Measurements from ENCODE around the gene KLLN. TPM values are rescaled to one million over a fixed set of nuclear protein-coding genes. Genes with fewer than 3 reads are reported as not detected.

KLLN gene
- total RNA-seq, 3 donors from 2014 or later = 0.60 to 1.1 (median 0.90) TPM

DNA sequence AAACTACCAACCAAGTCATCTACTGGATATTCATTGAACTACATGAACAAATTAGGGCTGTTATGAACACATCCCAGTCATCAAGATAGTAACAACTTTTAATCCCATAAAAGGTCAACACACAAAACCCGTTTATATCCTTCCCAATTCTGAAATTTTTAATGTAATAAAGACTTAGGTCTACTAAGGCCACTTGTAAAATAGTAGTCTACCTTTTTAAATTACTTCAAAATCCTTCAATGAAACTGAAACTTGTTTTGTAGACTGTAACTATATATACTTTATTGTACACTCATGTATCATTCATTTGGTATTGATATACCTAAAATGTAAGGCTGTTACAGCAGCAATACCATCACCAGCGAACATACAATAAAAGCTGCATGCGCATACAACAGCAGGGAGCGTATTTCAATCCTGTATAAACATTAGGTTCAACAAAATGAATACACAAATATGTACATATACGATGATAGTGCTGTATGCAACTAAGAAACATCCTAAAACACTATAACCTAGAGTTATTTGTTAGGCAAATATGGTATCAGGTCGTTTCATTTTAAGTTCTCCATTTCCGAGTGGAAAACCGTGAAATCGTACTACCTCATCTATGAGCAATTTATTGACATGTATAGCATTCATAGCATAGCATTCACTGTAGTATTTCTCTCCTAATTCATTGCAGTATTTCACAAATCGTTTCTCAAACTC lies 46.3 kb downstream of the KLLN start:
- no peak for DNase-seq
- intact Hi-C loops (cut with DNase I, micrococcal nuclease) = no loop called here

DNA sequence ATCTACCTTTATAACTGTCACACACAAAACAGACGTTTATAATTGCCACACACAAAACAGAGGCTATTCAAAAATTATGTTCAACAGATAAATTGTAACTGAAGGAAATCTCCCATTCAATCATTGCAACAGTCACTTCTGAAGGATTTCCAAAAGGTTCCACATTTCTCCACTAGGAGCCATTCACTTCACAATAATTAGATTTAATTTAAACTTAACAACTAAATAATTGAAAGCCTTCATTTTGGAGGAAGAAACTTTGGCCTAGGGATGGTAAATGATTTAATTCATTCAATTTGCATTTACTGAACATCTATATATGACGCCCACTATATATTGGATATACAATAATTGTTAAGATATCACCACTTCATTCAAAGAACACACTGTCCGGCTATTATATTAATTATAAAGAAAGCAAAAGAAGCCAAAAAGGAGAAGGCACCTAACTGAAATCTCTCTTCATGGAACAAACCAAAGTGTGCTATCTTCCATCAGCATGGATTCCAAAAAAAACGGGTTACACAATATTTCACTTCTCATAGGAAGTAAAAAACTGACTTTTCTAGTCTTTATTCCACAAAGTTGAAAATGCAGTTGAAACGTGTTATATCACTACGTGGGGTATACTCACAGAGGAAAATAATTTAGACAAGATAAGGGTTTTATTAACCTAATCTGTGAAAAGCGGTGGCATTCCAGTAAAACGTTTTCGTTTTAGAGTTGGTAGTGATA lies 47.0 kb downstream of the KLLN start:
- DNase-seq = no peak
- TF ChIP-seq, protein P1, sequence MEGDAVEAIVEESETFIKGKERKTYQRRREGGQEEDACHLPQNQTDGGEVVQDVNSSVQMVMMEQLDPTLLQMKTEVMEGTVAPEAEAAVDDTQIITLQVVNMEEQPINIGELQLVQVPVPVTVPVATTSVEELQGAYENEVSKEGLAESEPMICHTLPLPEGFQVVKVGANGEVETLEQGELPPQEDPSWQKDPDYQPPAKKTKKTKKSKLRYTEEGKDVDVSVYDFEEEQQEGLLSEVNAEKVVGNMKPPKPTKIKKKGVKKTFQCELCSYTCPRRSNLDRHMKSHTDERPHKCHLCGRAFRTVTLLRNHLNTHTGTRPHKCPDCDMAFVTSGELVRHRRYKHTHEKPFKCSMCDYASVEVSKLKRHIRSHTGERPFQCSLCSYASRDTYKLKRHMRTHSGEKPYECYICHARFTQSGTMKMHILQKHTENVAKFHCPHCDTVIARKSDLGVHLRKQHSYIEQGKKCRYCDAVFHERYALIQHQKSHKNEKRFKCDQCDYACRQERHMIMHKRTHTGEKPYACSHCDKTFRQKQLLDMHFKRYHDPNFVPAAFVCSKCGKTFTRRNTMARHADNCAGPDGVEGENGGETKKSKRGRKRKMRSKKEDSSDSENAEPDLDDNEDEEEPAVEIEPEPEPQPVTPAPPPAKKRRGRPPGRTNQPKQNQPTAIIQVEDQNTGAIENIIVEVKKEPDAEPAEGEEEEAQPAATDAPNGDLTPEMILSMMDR (IDR thresholded peaks at IDR 0.05) = no peak
- Histone ChIP-seq H3K4me3 (no peak overlapping the region), H3K36me3 (ENCODE audit: low read depth) (no peaks in the 10 kb centered on the region), H3K9me3 (no peaks in the 10 kb centered on the region), H3K4me1 (ENCODE audit: low read depth) (peaks cover 19% of the 10 kb centered on the region)
- intact Hi-C loops (cut with DNase I, micrococcal nuclease) = no loop called here
- no peak for ATAC-seq

More for the DNA sequence above, 46.3 kb downstream of the KLLN start:
- ATAC-seq = peak; percentile 2
- Histone ChIP-seq H3K36me3 (ENCODE audit: low read depth) (no peaks in the 10 kb centered on the region), H3K4me3 (peak overlapping the region; percentile 40), H3K9me3 (no peaks in the 10 kb centered on the region), H3K4me1 (ENCODE audit: low read depth) (peaks cover 19% of the 10 kb centered on the region)
- TF ChIP-seq, protein P1 (IDR thresholded peaks at IDR 0.05) = no peak

Other genes with a start within 250 kb of the KLLN start
- gene PAPSS2, start 203.7 kb downstream of the KLLN start, total RNA-seq = 100 to 1,000 TPM; 123 to 399 (median 147) TPM
- gene ATAD1, start 45.3 kb downstream of the KLLN start, total RNA-seq = 10 to 100 TPM; 47.7 to 60.6 (median 51.6) TPM
- 100 to 1,000 TPM in 2 of 3 donors, 10 to 100 TPM in 1; 94.1 to 118 (median 118) TPM for gene PTEN, start 92 bp upstream of the KLLN start, total RNA-seq

Data from mucosa of descending colon (tissue), 3 donors.